Measurements from ENCODE around the gene KLHL30. TPM values are rescaled to one million over a fixed set of nuclear protein-coding genes. Genes with fewer than 3 reads are reported as not detected.
A peak's percentile ranks its signal among the peaks of the same experiment; 100 is the strongest.

The KLHL30 gene
- total and polyA plus RNA-seq, 8 donors: 0.06 to 1.0 (median 0.15) TPM

- DNase-seq (peak in 2 of 4 donors; percentile 53 to 72), ATAC-seq (no peak)
- no peak for TF ChIP-seq CTCF (IDR thresholded peaks at IDR 0.05)
- Histone ChIP-seq H3K27me3 (peaks cover 0 to 10% of the 10 kb centered on the region in 2 donors), H3K4me3 (no peak overlapping the region), H3K9me3 (no peaks in the 10 kb centered on the region), H3K27ac (no peak overlapping the region), H3K4me1 (no peaks in the 10 kb centered on the region), H3K36me3 (no peaks in the 10 kb centered on the region)
- intact Hi-C loops (cut with DNase I): no loop called here
Observed at GRCh38 chr2:238152771-238153688, 14.6 kb downstream of the KLHL30 start.

GRCh38 chr2:238154570-238154969 lies 16.1 kb downstream of the KLHL30 start:
- DNase-seq (peak in 1 of 4 donors; percentile 26), ATAC-seq (no peak)
- no peak overlapping the region for H3K4me3 ChIP-seq
- H3K27ac ChIP-seq: no peak overlapping the region
- peaks cover 9 to 24% of the 10 kb centered on the region in 2 donors for H3K27me3 ChIP-seq
- no peaks in the 10 kb centered on the region for H3K36me3 ChIP-seq
- no peaks in the 10 kb centered on the region for H3K9me3 ChIP-seq
- H3K4me1 ChIP-seq: peaks cover 0 to 13% of the 10 kb centered on the region in 2 donors
- intact Hi-C loops (cut with DNase I): no loop called here
- no peak for TF ChIP-seq CTCF (IDR thresholded peaks at IDR 0.05)

GRCh38 chr2:238155051-238155760 lies 16.7 kb downstream of the KLHL30 start:
- DNase-seq (peak in 2 of 4 donors; percentile 44 to 45), ATAC-seq (no peak)
- Histone ChIP-seq H3K27me3 (peaks cover 15 to 30% of the 10 kb centered on the region in 2 donors), H3K36me3 (no peaks in the 10 kb centered on the region), H3K9me3 (no peaks in the 10 kb centered on the region), H3K4me3 (no peak overlapping the region), H3K27ac (no peak overlapping the region), H3K4me1 (peaks cover 0 to 16% of the 10 kb centered on the region in 2 donors)
- TF ChIP-seq CTCF (IDR thresholded peaks at IDR 0.05): no peak
- intact Hi-C loops (cut with DNase I): no loop called here

GRCh38 chr2:238155761-238156694 lies 17.6 kb downstream of the KLHL30 start:
- peaks cover 18 to 38% of the 10 kb centered on the region in 2 donors for H3K27me3 ChIP-seq
- peaks cover 0 to 16% of the 10 kb centered on the region in 2 donors for H3K4me1 ChIP-seq
- H3K4me3 ChIP-seq: no peak overlapping the region
- no peak for TF ChIP-seq CTCF (IDR thresholded peaks at IDR 0.05)
- H3K9me3 ChIP-seq: no peaks in the 10 kb centered on the region
- H3K27ac ChIP-seq: no peak overlapping the region
- no peak for DNase-seq
- no peaks in the 10 kb centered on the region for H3K36me3 ChIP-seq
- no peak for ATAC-seq
- intact Hi-C loops (cut with DNase I): no loop called here

All from left lung (tissue), 10 donors.